GM12892 (cell line): ENCODE results near the gene ZFR2.

ENCODE experiments used
- POLR2A ChIP-seq: IDR thresholded peaks from 2 replicates; pipeline ENCODE4 v1.6.1; 2011; ENCODE audit warnings: low read depth, low read length, control low read depth
- POLR2AphosphoS5 ChIP-seq: IDR thresholded peaks from 2 replicates; pipeline ENCODE4 v1.6.1; 2011; ENCODE audit warnings: low read depth, low read length, control low read depth
- TAF1 ChIP-seq: IDR thresholded peaks from 2 replicates; pipeline ENCODE4 v1.6.1; 2011; ENCODE audit warnings: low read depth, mild to moderate bottlenecking, control low read depth, low read length, borderline replicate concordance

- TF ChIP-seq TAF1 (no peak), POLR2A (no peak), POLR2AphosphoS5 (no peak)
Observed at GRCh38 chr19:3825286-3825956, 43.4 kb downstream of the ZFR2 start.
